NCI-H446 treated with DMSO at 0.1 percent for 48 hours (cell line): Measurements from ENCODE around the gene KRTAP5-1.
A peak's percentile ranks its signal among the peaks of the same experiment; 100 is the strongest.

Experiments used
- DNase-seq: peaks from one replicate; lab custom pipeline; 2025; lab: John Stamatoyannopoulos, UW

Gene KRTAP5-1

GRCh38 chr11:1560649-1561251 lies 24.3 kb downstream of the KRTAP5-1 start:
- no peak for DNase-seq

- no peak for DNase-seq
Measured at GRCh38 chr11:1560002-1560648, 25.0 kb downstream of the KRTAP5-1 start.

- DNase-seq, result peak; percentile 86
Measured at GRCh38 chr11:1559111-1559951, 25.8 kb downstream of the KRTAP5-1 start.

GRCh38 chr11:1558775-1559110 lies 26.3 kb downstream of the KRTAP5-1 start:
- no peak for DNase-seq

GRCh38 chr11:1557904-1558774 lies 26.9 kb downstream of the KRTAP5-1 start:
- DNase-seq, result peak; percentile 45

GRCh38 chr11:1557051-1557884 lies 27.8 kb downstream of the KRTAP5-1 start:
- DNase-seq, result no peak

GRCh38 chr11:1556278-1556902 lies 28.7 kb downstream of the KRTAP5-1 start:
- DNase-seq, result no peak

- no peak for DNase-seq
Measured at GRCh38 chr11:1555713-1556153, 29.4 kb downstream of the KRTAP5-1 start.

- no peak for DNase-seq
Measured at GRCh38 chr11:1554981-1555712, 29.9 kb downstream of the KRTAP5-1 start.

GRCh38 chr11:1553808-1554594 lies 31.1 kb downstream of the KRTAP5-1 start:
- DNase-seq, result no peak

GRCh38 chr11:1549338-1550330 lies 35.4 kb downstream of the KRTAP5-1 start:
- DNase-seq, result no peak

GRCh38 chr11:1548221-1549070 lies 36.6 kb downstream of the KRTAP5-1 start:
- DNase-seq, result no peak

- DNase-seq, result no peak
Measured at GRCh38 chr11:1547467-1548098, 37.5 kb downstream of the KRTAP5-1 start.

- DNase-seq, result no peak
Measured at GRCh38 chr11:1546536-1547466, 38.3 kb downstream of the KRTAP5-1 start.

- DNase-seq, result no peak
Measured at GRCh38 chr11:1546077-1546535, 39.0 kb downstream of the KRTAP5-1 start.
